B cell (primary cell): ENCODE measurements around the gene IGFBP7. TPM values are rescaled to one million over a fixed set of nuclear protein-coding genes. Genes with fewer than 3 reads are reported as not detected.

Experiments used
- ATAC-seq: fragments of 200-7000 bp; cut with Tn5 transposase; one replicate; pipeline ENCODE4 v1.10.0; 2021; ENCODE audit warnings: low read depth, mild to moderate bottlenecking, moderate number of reproducible peaks, moderate library complexity
- CTCF ChIA-PET: fragments of 350-600 bp; sonication (Branson Sonifier 250); formaldehyde crosslinking; loops from one replicate; lab custom pipeline; 2021; ENCODE audit warnings: antibody characterized with exemption, inconsistent platforms; lab: Charles Lee
- POLR2A ChIA-PET: fragments of 350-600 bp; sonication (Branson Sonifier 250); formaldehyde crosslinking; loops from one replicate; lab custom pipeline; 2021; ENCODE audit warnings: antibody characterized with exemption; lab: Charles Lee
- DNase-seq: peaks from one replicate; pipeline ENCODE4 v3.0.0; 2013
- H2AFZ ChIP-seq: 2 replicates; pipeline ENCODE4 v1.6.1; 2012; ENCODE audit warnings: mild to moderate bottlenecking, low read depth, low read length; ENCODE audit not compliant: insufficient read depth, poor library complexity, severe bottlenecking
- H3K27ac ChIP-seq, 2 donors: 1 replicate in 1 of 2; 2 replicates in 1 of 2; pipeline ENCODE4 v1.5.1; 2012 to 2013; ENCODE audit warnings: low read length in 2 of 2, mild to moderate bottlenecking in 2 of 2, moderate library complexity in 1 of 2
- H3K27me3 ChIP-seq, 4 experiments: fragments of 200-600 bp in 1 of 4; sonication (generic) in 1 of 4; replicated peaks in 1 of 4; 1 replicate in 2 of 4; 2 replicates in 2 of 4; pipeline versions ENCODE4 v1.6.1 to v1.7.0; 2013 to 2016; ENCODE audit warnings: low read length in 3 of 4, mild to moderate bottlenecking in 2 of 4, mixed read lengths in 1 of 4, moderate library complexity in 1 of 4; ENCODE audit not compliant: insufficient read depth in 4 of 4, control insufficient read depth in 3 of 4; ENCODE audit errors: control extremely low read depth in 1 of 4
- H3K36me3 ChIP-seq, 2 experiments: replicated peaks in 1 of 2; 1 replicate in 1 of 2; 2 replicates in 1 of 2; pipeline versions ENCODE4 v1.6.1 to v1.7.1; 2013; ENCODE audit warnings: low read length in 1 of 2; ENCODE audit not compliant: insufficient read depth in 2 of 2, control insufficient read depth in 1 of 2; ENCODE audit errors: control extremely low read depth in 1 of 2, extremely low read depth in 1 of 2
- H3K4me1 ChIP-seq, 2 donors: fragments of 200-600 bp in 1 of 2; sonication (generic) in 1 of 2; 1 replicate in 1 of 2; 2 replicates in 1 of 2; pipeline versions ENCODE4 v1.5.1 to v1.6.1; 2013 to 2017; ENCODE audit warnings: low read length in 2 of 2; ENCODE audit not compliant: control insufficient read depth in 2 of 2, insufficient read depth in 2 of 2
- H3K4me2 ChIP-seq: replicated peaks from 2 replicates; pipeline ENCODE3; 2012; ENCODE audit warnings: mild to moderate bottlenecking, low read depth, low read length; ENCODE audit not compliant: poor library complexity, severe bottlenecking
- H3K4me3 ChIP-seq, 5 experiments: fragments of 200-600 bp in 1 of 5; sonication (generic) in 1 of 5; 1 replicate in 3 of 5; 2 replicates in 2 of 5; pipeline versions ENCODE4 v1.5.1 to v1.7.0; 2011 to 2016; ENCODE audit warnings: low read length in 4 of 5, mild to moderate bottlenecking in 4 of 5, low read depth in 2 of 5, control low read depth in 1 of 5, moderate library complexity in 1 of 5; ENCODE audit not compliant: insufficient read depth in 1 of 5; ENCODE audit errors: control extremely low read depth in 1 of 5, extremely low read depth in 1 of 5
- H3K79me2 ChIP-seq: fragments of 200-600 bp; sonication (generic); one replicate; pipeline ENCODE4 v1.6.0; 2016; ENCODE audit warnings: low read length; ENCODE audit not compliant: control insufficient read depth, insufficient read depth
- H3K9ac ChIP-seq: fragments of 200-600 bp; sonication (generic); 2 replicates; pipeline ENCODE4 v1.6.1; 2017; ENCODE audit warnings: mild to moderate bottlenecking, low read length, moderate library complexity
- H3K9me3 ChIP-seq, 3 donors: one replicate each; pipeline versions ENCODE4 v1.6.1 to v1.7.1; 2013; ENCODE audit warnings: low read length in 2 of 3; ENCODE audit not compliant: control insufficient read depth in 2 of 3, insufficient read depth in 1 of 3; ENCODE audit errors: control extremely low read depth in 1 of 3
- H4K20me1 ChIP-seq: 2 replicates; pipeline ENCODE4 v1.6.0; 2012; ENCODE audit warnings: mild to moderate bottlenecking, low read length; ENCODE audit not compliant: insufficient read depth, control insufficient read depth, poor library complexity, severe bottlenecking
- H3K27ac Mint-ChIP-seq: one replicate; pipeline ENCODE4 v1.8.0; 2021; ENCODE audit warnings: mixed read lengths
- H3K27me3 Mint-ChIP-seq: one replicate; pipeline ENCODE4 v1.8.0; 2021; ENCODE audit warnings: mixed read lengths
- H3K4me1 Mint-ChIP-seq: one replicate; pipeline ENCODE4 v1.8.0; 2021; ENCODE audit warnings: mixed read lengths
- H3K4me3 Mint-ChIP-seq: one replicate; pipeline ENCODE4 v1.8.0; 2021; ENCODE audit warnings: mixed read lengths
- H3K9me3 Mint-ChIP-seq: one replicate; pipeline ENCODE4 v1.8.0; 2022; ENCODE audit warnings: mixed read lengths; ENCODE audit not compliant: insufficient read depth
- EZH2 ChIP-seq: IDR thresholded peaks from 2 replicates; pipeline ENCODE4 v1.6.1; 2012; ENCODE audit warnings: borderline replicate concordance, low read depth, mild to moderate bottlenecking, moderate library complexity, low read length; ENCODE audit not compliant: insufficient read depth, poor library complexity, severe bottlenecking
- WGBS: methylation state at CpG from one replicate; pipeline ENCODE4 v1.1.5; 2013; ENCODE audit warnings: missing lambda C conversion rate; ENCODE audit not compliant: insufficient coverage; 5-methylcytosine and 5-hydroxymethylcytosine counted together
- intact Hi-C: fragments of 100-400 bp; cut with micrococcal nuclease; formaldehyde crosslinking; loops from one replicate; pipeline ENCODE4 v1.10.0; 2022
- polyA plus RNA-seq: library from polyadenylated mRNA; depleted of rRNA; stranded (reverse); fragments of >200 nt; gene quantifications from 2 replicates; pipeline ENCODE4 v1.2.3, GENCODE V29; 2012
- total RNA-seq, 2 donors: library from RNA; stranded (reverse); fragments of 120-200 nt in 1 of 2; gene quantifications; 1 replicate in 1 of 2; 2 replicates in 1 of 2; pipeline versions ENCODE4 v1.2.3 to v1.2.4, GENCODE V29; 2013 to 2022
- TF ChIP-seq, protein P1 (sequence below): fragments of 200-600 bp; IDR thresholded peaks from one replicate; pipeline ENCODE4 v1.8.0; 2022; ENCODE audit warnings: antibody characterized with exemption, mild to moderate bottlenecking

Gene IGFBP7
- total and polyA plus RNA-seq, 2 donors (not counting 1 experiment from before 2014, with no cell fraction given) = 0.37 TPM; not detected in 1

DNA sequence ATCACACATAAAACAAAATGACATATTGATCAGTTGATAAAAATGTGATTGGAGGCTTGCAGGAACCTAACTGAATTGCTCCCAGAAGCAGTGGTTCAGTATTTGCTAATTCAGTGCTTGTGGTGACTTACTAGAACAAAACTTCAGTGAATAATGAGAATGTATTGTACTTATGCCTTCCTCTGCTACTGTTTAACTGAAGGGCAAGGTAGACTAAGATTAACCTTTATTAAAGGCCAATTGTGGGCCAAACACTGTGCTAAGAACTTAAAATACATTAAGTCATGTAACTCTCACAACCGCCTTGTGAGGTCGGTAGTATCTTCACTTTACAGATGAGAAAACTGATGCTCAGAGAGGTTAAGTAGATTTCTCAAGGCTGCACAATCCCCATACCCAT lies 14.9 kb downstream of the IGFBP7 start:
- ChIA-PET CTCF (no interaction called here), POLR2A (no interaction called here)
- Histone ChIP-seq H3K4me1 (no peaks in the 10 kb centered on the region), H3K9ac (no peak overlapping the region), H4K20me1 (no peaks in the 10 kb centered on the region), H3K4me2 (no peak overlapping the region), H3K36me3 (no peaks in the 10 kb centered on the region), H3K9me3 (no peaks in the 10 kb centered on the region), H3K79me2 (no peaks in the 10 kb centered on the region), H3K27me3 (no peaks in the 10 kb centered on the region), H3K27ac (no peak overlapping the region), H3K4me3 (no peak overlapping the region), H2AFZ (no peak overlapping the region)
- intact Hi-C loops = no loop called here
- no peak overlapping the region for H3K27ac Mint-ChIP-seq
- DNase-seq (no peak), ATAC-seq (no peak)
- no peak overlapping the region for H3K4me3 Mint-ChIP-seq
- H3K4me1 Mint-ChIP-seq = no peaks in the 10 kb centered on the region
- TF ChIP-seq, protein P1, sequence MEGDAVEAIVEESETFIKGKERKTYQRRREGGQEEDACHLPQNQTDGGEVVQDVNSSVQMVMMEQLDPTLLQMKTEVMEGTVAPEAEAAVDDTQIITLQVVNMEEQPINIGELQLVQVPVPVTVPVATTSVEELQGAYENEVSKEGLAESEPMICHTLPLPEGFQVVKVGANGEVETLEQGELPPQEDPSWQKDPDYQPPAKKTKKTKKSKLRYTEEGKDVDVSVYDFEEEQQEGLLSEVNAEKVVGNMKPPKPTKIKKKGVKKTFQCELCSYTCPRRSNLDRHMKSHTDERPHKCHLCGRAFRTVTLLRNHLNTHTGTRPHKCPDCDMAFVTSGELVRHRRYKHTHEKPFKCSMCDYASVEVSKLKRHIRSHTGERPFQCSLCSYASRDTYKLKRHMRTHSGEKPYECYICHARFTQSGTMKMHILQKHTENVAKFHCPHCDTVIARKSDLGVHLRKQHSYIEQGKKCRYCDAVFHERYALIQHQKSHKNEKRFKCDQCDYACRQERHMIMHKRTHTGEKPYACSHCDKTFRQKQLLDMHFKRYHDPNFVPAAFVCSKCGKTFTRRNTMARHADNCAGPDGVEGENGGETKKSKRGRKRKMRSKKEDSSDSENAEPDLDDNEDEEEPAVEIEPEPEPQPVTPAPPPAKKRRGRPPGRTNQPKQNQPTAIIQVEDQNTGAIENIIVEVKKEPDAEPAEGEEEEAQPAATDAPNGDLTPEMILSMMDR = no peak
- TF ChIP-seq EZH2 = no peak
- no peaks in the 10 kb centered on the region for H3K9me3 Mint-ChIP-seq
- H3K27me3 Mint-ChIP-seq = peaks cover 4% of the 10 kb centered on the region
- WGBS = no CpG with 5 or more reads among the region's 2 CpGs

DNA sequence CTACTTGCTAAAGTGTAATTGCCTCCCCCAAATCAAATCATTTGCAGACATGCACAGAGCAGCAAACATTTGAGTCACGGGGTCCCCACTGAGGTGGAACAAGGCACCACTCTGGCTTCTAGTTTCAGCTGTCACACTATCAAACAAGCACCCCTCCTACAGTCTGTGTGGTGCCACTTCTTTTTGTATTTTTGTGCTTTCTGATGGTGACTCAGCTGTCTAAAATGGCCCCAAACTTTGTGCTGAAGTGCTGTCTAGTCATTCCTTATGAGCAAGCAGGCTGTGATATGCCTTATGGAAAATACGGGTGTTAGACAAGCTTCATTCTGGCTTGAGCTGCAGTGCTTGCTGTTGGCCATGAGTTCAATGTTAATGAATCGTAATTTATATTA lies 15.4 kb downstream of the IGFBP7 start:
- H3K27ac ChIP-seq = no peak overlapping the region
- Mint-ChIP-seq H3K9me3 (no peaks in the 10 kb centered on the region), H3K4me3 (no peak overlapping the region), H3K27ac (no peak overlapping the region), H3K27me3 (peaks cover 7% of the 10 kb centered on the region), H3K4me1 (no peaks in the 10 kb centered on the region)
- intact Hi-C loops = no loop called here
- CTCF ChIA-PET = no interaction called here
- H3K9ac ChIP-seq = no peak overlapping the region
- no peaks in the 10 kb centered on the region for H3K4me1 ChIP-seq
- TF ChIP-seq EZH2 = no peak
- TF ChIP-seq, protein P1 = no peak
- H4K20me1 ChIP-seq = no peaks in the 10 kb centered on the region
- H3K79me2 ChIP-seq = no peaks in the 10 kb centered on the region
- ATAC-seq = no peak
- no peaks in the 10 kb centered on the region for H3K9me3 ChIP-seq
- POLR2A ChIA-PET = no interaction called here
- H3K27me3 ChIP-seq = no peaks in the 10 kb centered on the region
- no peak overlapping the region for H3K4me3 ChIP-seq
- H3K4me2 ChIP-seq = no peak overlapping the region
- no peak for DNase-seq
- no peaks in the 10 kb centered on the region for H3K36me3 ChIP-seq
- no peak overlapping the region for H2AFZ ChIP-seq
- no CpG with 5 or more reads among the region's 3 CpGs for WGBS
